GM19328 (cell line): Measurements from ENCODE around the gene CSNK1A1L.

ENCODE experiments used
- ATAC-seq: cut with Tn5 transposase; IDR thresholded peaks from one replicate; pipeline ENCODE4 v1.9.1; 2021; ENCODE audit warnings: mild to moderate bottlenecking, moderate library complexity; ENCODE audit not compliant: unreplicated experiment

CSNK1A1L gene

GRCh38 chr13:37107868-37108267 is 2.4 kb upstream of the CSNK1A1L start:
- no peak for ATAC-seq

GRCh38 chr13:37107456-37107855 is 2.0 kb upstream of the CSNK1A1L start:
- no peak for ATAC-seq

DNA sequence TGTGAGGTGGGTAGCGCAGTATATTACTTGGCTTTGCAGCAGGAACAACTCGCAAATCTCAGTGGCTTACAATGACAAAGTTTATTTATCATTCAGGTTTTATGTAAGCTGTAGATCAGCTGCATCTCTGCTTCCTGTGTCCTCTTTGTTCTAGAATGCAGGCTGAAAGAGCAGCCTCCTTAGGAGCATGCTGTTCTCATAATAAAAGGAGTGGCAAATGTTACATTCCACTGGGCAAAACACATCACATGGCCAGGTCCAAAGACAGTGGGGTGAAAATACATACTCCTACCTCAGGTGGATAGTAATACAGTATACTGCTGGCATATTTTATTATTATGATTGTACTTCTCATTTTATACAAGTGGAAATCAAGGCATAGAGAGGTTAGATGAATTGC is 1.2 kb upstream of the CSNK1A1L start:
- no peak for ATAC-seq

DNA sequence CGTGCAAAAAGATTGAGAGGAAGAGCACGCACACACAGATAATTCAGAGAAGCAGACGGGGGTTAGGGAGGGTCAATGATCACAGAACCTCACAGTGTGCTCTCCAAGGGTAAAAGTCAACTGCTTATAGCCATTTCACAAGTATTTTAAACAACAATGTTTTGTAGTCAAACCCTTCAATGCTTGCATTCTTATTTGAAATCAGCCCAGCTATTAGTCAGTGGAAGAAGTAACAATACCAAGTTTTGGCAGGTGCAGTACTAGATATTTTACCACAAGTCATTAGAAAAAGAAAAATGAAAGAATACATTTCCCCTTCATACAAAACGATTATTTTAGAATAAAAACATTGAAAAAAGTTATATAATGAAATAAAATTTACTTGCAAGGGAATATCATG is 2.6 kb downstream of the CSNK1A1L start:
- ATAC-seq: no peak

- ATAC-seq: no peak
These were observed 4.3 kb downstream of the CSNK1A1L start for GRCh38 chr13:37101201-37101600.

DNA sequence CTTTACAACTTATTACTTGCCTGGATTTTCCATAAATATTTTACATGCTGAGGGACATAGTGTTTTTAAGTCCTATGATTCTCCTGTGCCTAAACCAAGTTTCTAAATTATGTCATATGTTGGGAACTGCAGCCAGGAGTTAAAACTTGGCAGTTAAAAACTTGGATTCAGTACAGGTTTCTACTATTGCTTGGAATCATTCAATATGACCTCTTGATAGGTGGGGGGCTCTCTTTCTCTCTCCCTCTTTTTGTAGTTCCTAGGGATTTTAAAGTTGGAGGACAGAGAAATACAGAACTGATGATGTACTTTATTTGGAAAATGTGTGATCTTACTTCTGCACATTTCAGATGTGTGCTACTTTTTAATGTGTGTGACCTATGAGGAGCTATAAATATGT is 4.7 kb downstream of the CSNK1A1L start:
- ATAC-seq: no peak

DNA sequence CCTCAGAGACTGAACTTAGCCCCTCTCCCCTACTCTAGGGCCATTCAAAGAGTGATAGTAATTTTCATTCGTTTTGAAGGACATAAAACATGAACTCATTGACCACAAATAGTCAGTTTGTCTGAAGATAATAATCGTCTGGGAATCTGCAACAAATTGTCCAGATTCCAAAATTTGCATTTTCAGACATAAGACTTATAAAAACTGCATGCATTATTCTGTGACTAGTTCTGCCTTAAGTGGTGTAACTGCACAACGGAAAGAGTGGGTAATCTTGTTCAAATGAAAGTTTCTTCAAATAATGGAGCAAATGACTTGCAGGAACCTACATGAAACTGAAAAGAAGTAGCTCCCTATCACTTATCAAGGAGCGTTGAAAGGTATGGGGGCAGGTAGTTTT is 8.4 kb downstream of the CSNK1A1L start:
- ATAC-seq: no peak

GRCh38 chr13:37094840-37095239 is 10.6 kb downstream of the CSNK1A1L start:
- no peak for ATAC-seq

GRCh38 chr13:37094099-37094498 is 11.4 kb downstream of the CSNK1A1L start:
- ATAC-seq: no peak

GRCh38 chr13:37091835-37092234 is 13.6 kb downstream of the CSNK1A1L start:
- ATAC-seq: no peak

DNA sequence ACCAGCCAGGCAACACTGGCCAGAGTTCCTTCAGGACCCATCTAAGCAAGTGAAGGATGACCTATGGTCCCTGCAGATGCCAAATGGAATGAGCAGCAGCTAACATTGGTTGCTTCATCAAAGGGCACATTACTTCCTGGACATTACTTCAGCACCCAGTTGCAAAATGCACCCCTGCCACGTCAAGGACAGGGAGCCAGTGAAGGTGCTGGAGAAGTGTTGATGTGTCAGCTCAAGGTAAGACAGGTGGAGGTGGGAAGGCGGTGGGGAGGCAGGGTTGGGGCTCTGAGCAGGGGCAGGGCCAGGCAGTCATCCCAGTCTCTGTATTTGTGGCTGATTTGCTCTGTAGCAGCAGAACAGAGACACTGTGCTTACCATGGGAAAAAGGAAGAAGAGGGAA is 14.6 kb downstream of the CSNK1A1L start:
- no peak for ATAC-seq

DNA sequence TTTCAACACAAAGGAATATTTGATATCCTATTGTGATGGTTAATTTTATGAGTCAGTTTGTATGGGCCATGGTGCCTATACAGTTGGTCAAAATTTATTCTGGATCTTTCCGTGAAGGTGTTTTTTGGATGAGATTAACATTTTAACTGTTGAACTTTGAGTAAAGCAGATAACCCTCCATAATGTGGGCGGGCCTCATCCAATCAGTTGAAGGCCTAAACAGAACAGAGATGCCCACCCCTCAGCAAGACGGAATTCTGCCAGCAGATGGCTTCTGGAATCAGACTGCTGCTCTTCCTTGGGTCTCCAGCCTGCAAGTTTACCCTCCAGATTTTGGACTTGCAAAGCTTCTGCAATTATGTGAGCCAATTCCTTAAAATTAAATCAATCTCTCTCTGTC is 16.0 kb downstream of the CSNK1A1L start:
- no peak for ATAC-seq

DNA sequence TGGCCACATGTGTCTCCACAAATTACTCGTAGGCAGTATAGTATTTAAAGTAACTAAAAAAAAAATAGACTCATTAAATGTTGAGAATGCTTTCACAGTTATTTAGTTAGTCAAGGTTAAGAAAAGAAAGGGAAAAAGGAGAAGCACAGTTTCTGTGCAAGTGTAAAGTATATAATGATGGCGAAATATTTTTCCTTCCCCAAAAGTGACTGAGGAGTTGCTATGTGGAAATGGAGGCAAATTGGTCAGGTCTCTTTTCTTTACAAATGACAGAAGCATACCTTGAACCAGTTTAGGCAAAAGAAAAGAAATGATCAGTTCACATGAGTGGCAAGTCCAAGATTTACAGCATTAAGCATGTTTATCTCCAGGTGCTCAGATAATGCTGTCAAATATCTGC is 18.0 kb downstream of the CSNK1A1L start:
- no peak for ATAC-seq

GRCh38 chr13:37085606-37086005 is 19.9 kb downstream of the CSNK1A1L start:
- ATAC-seq: no peak

- ATAC-seq: no peak
These were observed 28.6 kb downstream of the CSNK1A1L start for GRCh38 chr13:37076818-37077217.

GRCh38 chr13:37075164-37075563 is 30.3 kb downstream of the CSNK1A1L start:
- no peak for ATAC-seq

DNA sequence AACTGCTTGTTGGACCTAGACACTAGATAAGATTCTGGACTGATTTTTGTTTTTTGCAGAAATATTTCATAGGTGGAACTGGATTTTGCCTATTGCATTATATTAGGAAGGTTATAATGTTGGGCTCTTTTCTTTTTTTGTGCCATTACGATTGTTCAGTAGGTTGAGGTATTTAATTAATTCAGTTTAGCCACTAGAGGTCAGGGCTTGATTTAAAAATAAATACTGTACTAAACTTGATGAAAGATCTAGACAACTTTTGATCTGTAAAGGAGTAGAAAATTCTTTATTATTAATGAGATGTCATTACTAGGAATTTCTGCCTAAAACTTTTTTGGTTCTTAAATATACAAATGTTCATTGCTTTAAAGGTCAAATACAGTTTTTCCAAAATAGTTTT is 30.8 kb downstream of the CSNK1A1L start:
- no peak for ATAC-seq

GRCh38 chr13:37072024-37072423 is 33.4 kb downstream of the CSNK1A1L start:
- no peak for ATAC-seq

DNA sequence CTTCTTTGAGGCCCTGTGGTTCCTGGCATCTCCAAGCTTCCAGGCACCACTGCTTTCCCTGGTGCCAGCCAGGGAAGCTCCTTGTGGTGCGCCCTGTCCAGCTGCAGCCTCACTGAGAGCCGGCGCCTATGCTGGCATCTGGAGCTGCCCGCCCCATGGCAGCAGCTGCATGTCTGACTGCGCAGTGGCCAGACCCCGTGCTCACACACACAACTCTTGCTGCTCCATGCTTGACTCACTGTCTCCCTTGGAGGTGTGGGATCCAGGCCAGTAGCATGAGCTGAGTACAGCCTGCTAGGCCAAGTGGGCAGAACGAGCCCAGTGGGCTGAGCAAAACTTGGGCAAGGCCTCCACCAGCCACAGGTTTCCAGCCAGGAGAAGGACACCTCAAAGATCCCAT is 34.5 kb downstream of the CSNK1A1L start:
- ATAC-seq: no peak

DNA sequence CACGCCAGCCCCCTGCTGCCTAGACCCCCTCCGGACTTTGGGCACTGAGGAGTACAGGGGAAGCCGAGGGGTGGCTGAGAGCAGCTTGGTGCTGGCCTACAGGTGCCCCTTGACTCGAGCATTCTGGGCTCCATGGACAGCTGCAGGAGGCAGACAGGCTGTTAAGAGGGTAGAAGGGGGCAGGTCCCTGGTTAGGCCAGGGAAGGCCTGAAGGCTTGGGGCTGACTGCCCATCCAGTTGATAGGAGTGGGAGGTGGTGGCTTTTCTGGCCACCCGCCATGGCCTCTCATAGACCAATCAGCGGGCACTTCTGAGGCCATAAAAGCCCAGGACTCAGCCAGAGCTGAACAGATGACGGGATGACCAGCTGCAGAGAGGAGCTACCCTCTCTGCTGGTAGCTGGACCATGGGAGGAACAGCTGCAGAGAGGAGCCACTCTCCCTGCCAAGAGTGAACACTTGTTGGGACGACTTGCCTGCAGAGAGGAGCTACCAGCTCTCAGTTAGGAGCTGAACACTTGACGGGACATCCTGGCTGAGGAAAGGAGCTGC is 35.2 kb downstream of the CSNK1A1L start:
- ATAC-seq: no peak

- no peak for ATAC-seq
These were observed 35.8 kb downstream of the CSNK1A1L start for GRCh38 chr13:37069597-37070103.

GRCh38 chr13:37068962-37069361 is 36.5 kb downstream of the CSNK1A1L start:
- no peak for ATAC-seq

GRCh38 chr13:37067874-37068273 is 37.6 kb downstream of the CSNK1A1L start:
- peak; percentile 61 for ATAC-seq
